Transverse colon (tissue), 4 donors: ENCODE data around the gene TVP23A. TPM values are rescaled to one million over a fixed set of nuclear protein-coding genes. Genes with fewer than 3 reads are reported as not detected.

Experiments
- DNase-seq: peaks from one replicate; pipeline ENCODE4 v3.0.0-alpha.2; 2019
- H3K27ac ChIP-seq, 4 donors: fragments of 200-600 bp; sonication (generic); 2 replicates each; pipeline ENCODE4 v1.5.1; 2016 to 2018; ENCODE audit warnings: inconsistent platforms in 4 of 4
- H3K27me3 ChIP-seq: fragments of 200-600 bp; sonication (generic); 2 replicates; pipeline ENCODE4 v1.5.1; 2017; ENCODE audit warnings: inconsistent platforms
- H3K36me3 ChIP-seq, 4 donors: fragments of 200-600 bp; sonication (generic); 2 replicates each; pipeline ENCODE4 v1.5.1; 2017 to 2019; ENCODE audit warnings: inconsistent platforms in 4 of 4
- H3K4me1 ChIP-seq, 4 donors: fragments of 200-600 bp; sonication (generic); 2 replicates each; pipeline ENCODE4 v1.5.1; 2017 to 2020; ENCODE audit warnings: inconsistent platforms in 4 of 4
- H3K4me3 ChIP-seq, 4 donors: fragments of 200-600 bp; sonication (generic); 1 replicate in 1 of 4; 2 replicates in 3 of 4; pipeline versions ENCODE4 v1.5.1 to v1.6.1; 2017 to 2019; ENCODE audit warnings: inconsistent platforms in 4 of 4
- H3K9me3 ChIP-seq, 2 donors: fragments of 200-600 bp; sonication (generic); 2 replicates each; pipeline ENCODE4 v1.5.1; 2017 to 2019; ENCODE audit warnings: inconsistent platforms in 2 of 2
- EP300 ChIP-seq: sonication (generic); formaldehyde crosslinking; IDR thresholded peaks from one replicate; pipeline ENCODE4 v1.6.1; 2017; ENCODE audit warnings: antibody characterized with exemption, low read depth
- POLR2A ChIP-seq: fragments of 450-650 bp; IDR thresholded peaks from one replicate; pipeline ENCODE4 v1.6.1; 2016; ENCODE audit warnings: antibody characterized with exemption, mild to moderate bottlenecking, moderate library complexity
- POLR2AphosphoS5 ChIP-seq, 3 donors: sonication (generic); formaldehyde crosslinking; IDR thresholded peaks; one replicate each; pipeline ENCODE4 v1.6.1; 2016; ENCODE audit warnings: antibody characterized with exemption in 3 of 3
- WGBS, 2 donors: methylation state at CpG; one replicate each; pipeline ENCODE4 v1.1.5; 2018; ENCODE audit warnings: low coverage in 1 of 2; 5-methylcytosine and 5-hydroxymethylcytosine counted together
- in situ Hi-C, 4 donors: fragments of 200-750 bp; cut with MboI; loops; one replicate each; pipeline versions ENCODE4 v1.15.0 to v1.15.1; 2017; ENCODE audit warnings: low sequenced_read_pairs in 3 of 4, low pct_ligation_motif_present in 1 of 4, low pct_unique_long_range_greater_than_20kb in 1 of 4
- intact Hi-C: fragments of 100-400 bp; cut with DNase I; formaldehyde crosslinking; loops from one replicate; pipeline ENCODE4 v1.15.1; 2023; ENCODE audit warnings: low total_unique reads
- total RNA-seq, 4 donors: library from RNA; depleted of rRNA; stranded (reverse); fragments of >200 nt; gene quantifications; one replicate each; pipeline ENCODE4 v1.1.0, GENCODE V29; 2016
- TF ChIP-seq, protein P1 (sequence below), 5 experiments: fragments of 200-600 bp in 3 of 5; fragments of 450-650 bp in 2 of 5; sonication (generic) in 3 of 5; IDR thresholded peaks; 1 replicate in 2 of 5; 2 replicates in 3 of 5; pipeline ENCODE4 v1.5.1; 2016 to 2017; ENCODE audit warnings: antibody characterized with exemption in 5 of 5, inconsistent platforms in 3 of 5, mild to moderate bottlenecking in 2 of 5, moderate library complexity in 1 of 5

The TVP23A gene
- total RNA-seq, 4 donors from 2014 or later, result 0.14 to 0.16 TPM; not detected in 2

DNA sequence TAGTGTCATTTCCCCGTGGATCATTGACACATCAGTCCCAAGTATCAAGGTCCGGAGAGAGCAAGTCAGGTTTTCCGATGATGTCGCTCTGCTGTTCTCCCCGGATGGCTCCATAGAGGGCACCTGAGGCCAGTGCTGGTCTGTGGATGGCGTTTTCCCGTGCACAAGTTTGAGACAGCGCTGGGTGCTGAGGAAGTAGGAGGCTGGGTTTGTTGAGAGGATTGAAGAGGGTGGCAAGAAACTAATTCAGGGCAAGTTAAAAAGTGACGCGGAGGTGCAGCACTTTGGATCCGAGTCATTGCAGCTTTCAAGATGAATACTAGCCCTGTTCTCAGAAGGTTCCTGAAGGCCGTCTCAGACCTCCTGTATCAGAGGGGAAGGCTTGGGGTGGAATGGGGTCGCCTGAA, 67.3 kb downstream of the TVP23A start:
- Histone ChIP-seq H3K9me3 (no peaks in the 10 kb centered on the region), H3K27me3 (no peaks in the 10 kb centered on the region), H3K4me3 (no peak overlapping the region), H3K4me1 (peaks cover 0 to 7% (median 0%) of the 10 kb centered on the region in 4 donors), H3K36me3 (peaks cover 0 to 17% (median 5%) of the 10 kb centered on the region in 4 donors), H3K27ac (no peak overlapping the region)
- in situ Hi-C loops (loop anchor here in 3 of 4 donors (10.0 to 25.0 kb wide), 3 partner anchors 111 to 164 kb away; no protein-coding TSS in a partner anchor), intact Hi-C loops (no loop called here)
- DNase-seq, result no peak
- WGBS, 2 donors, result 77 to 87% methylated on average over 5 to 13 of the region's 13 CpGs
- TF ChIP-seq EP300 (no peak), POLR2A (no peak), POLR2AphosphoS5 (IDR thresholded peaks at IDR 0.05) (no peak)
- TF ChIP-seq, protein P1, sequence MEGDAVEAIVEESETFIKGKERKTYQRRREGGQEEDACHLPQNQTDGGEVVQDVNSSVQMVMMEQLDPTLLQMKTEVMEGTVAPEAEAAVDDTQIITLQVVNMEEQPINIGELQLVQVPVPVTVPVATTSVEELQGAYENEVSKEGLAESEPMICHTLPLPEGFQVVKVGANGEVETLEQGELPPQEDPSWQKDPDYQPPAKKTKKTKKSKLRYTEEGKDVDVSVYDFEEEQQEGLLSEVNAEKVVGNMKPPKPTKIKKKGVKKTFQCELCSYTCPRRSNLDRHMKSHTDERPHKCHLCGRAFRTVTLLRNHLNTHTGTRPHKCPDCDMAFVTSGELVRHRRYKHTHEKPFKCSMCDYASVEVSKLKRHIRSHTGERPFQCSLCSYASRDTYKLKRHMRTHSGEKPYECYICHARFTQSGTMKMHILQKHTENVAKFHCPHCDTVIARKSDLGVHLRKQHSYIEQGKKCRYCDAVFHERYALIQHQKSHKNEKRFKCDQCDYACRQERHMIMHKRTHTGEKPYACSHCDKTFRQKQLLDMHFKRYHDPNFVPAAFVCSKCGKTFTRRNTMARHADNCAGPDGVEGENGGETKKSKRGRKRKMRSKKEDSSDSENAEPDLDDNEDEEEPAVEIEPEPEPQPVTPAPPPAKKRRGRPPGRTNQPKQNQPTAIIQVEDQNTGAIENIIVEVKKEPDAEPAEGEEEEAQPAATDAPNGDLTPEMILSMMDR (IDR thresholded peaks at IDR 0.05), result no peak

DNA sequence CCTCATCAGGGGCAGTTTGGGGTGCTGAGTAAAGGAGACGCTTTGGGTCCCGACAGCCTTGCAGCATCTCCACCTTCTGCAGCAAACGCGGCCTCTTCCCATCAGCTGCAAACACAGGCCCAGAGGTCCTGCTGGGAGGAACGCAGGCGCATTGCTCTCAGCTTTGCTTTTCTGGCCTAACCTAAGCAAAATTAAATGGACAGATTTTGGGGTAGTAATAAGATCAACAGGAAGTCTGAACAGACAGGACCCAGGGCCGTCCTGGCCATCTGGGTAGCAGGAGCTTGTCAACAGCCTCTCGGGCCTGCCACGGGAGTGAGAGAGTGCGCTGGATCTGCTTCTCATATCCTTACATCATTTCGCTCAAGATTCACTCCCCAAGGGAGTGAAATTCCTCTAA, 67.8 kb downstream of the TVP23A start:
- Histone ChIP-seq H3K27ac (peak overlapping the region in 2 of 4 donors; percentile 1 to 12), H3K4me3 (no peak overlapping the region), H3K36me3 (peaks cover 0 to 17% (median 4%) of the 10 kb centered on the region in 4 donors), H3K9me3 (no peaks in the 10 kb centered on the region), H3K27me3 (no peaks in the 10 kb centered on the region), H3K4me1 (peaks cover 0 to 8% (median 0%) of the 10 kb centered on the region in 4 donors)
- in situ Hi-C loops (loop anchor here in 3 of 4 donors (10.0 to 25.0 kb wide), 3 partner anchors 112 to 164 kb away; no protein-coding TSS in a partner anchor), intact Hi-C loops (no loop called here)
- TF ChIP-seq, protein P1 (IDR thresholded peaks at IDR 0.05), result no peak
- TF ChIP-seq EP300 (no peak), POLR2AphosphoS5 (IDR thresholded peaks at IDR 0.05) (no peak), POLR2A (no peak)
- DNase-seq, result no peak
- WGBS, 2 donors, result 79% methylated on average over 11 of the region's 11 CpGs; no CpG with 5 or more reads in 1 of the 2 donors

DNA sequence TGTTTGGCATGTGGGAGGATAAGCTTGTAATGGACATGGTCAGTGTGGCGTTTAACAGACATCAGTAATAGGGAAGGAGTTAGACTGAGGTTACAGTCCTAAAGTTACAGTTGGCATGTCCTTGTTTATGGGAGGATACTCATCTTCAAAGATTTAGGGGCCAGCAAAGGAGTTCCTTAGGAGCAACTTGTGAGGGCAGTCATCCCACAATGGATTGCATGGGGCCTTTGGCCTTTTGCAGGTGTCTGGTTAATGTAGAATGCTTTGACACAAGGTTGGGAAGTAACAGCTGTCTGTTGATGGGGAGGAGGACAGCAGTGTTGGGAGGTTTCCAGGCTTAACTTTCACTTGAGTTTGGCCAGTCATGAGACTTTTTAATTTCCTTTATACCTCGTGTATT, 72.8 kb downstream of the TVP23A start:
- in situ Hi-C loops, result loop anchor here in 3 of 4 donors (10.0 to 25.0 kb wide), 4 partner anchors 179 to 1609 kb away; no protein-coding TSS in a partner anchor
- H3K27ac ChIP-seq, result peak overlapping the region in 2 of 4 donors; percentile 91 to 98
- H3K9me3 ChIP-seq, result no peaks in the 10 kb centered on the region
- 50 to 60% methylated on average over 2 of the region's 2 CpGs for WGBS, 2 donors
- H3K4me1 ChIP-seq, result peaks cover 5 to 28% (median 15%) of the 10 kb centered on the region in 4 donors
- TF ChIP-seq POLR2A, result no peak
- no peak for TF ChIP-seq POLR2AphosphoS5 (IDR thresholded peaks at IDR 0.05)
- TF ChIP-seq, protein P1 (IDR thresholded peaks at IDR 0.05), result no peak
- no peak for TF ChIP-seq EP300
- H3K4me3 ChIP-seq, result no peak overlapping the region
- DNase-seq, result no peak
- intact Hi-C loops, result loop anchor here (10.0 kb wide), 1 partner anchor 169 kb away; no protein-coding TSS in a partner anchor
- no peaks in the 10 kb centered on the region for H3K27me3 ChIP-seq
- H3K36me3 ChIP-seq, result peaks cover 0 to 17% (median 4%) of the 10 kb centered on the region in 4 donors

DNA sequence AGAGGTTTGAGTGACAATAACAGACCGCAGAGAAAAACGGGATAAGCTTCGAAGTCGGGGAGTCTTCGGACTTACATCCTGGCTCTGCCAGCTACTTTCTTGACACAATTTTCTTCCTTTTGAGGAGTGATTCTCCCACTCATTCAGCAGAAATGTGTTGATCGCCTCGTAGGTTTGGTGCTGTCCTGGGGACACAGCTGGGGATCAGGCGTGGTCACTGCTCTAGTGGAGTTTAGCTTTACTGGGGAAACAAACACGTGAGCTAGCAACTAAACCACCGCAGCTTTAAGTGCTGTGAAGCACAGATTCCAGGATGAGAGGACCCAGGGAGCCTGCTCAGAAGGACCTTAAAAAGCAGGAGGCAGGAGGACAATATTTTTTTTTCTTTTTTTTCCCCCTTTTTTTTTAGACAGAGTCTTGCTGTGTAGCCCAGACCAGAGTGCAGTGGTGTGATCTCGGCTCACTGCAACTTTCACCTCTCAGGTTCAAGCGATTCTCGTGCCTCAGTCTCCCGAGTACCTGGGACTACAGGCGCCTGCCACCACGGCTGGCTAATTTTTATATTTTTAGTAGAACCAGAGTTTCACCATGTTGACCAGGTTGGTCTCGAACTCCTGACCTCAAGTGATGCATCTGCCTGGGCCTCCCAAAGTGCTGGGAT, 74.1 kb downstream of the TVP23A start:
- peak overlapping the region in 3 of 4 donors; percentile 49 to 61 (median 54) for H3K4me3 ChIP-seq
- no peaks in the 10 kb centered on the region for H3K27me3 ChIP-seq
- H3K36me3 ChIP-seq, result peaks cover 0 to 9% (median 4%) of the 10 kb centered on the region in 4 donors
- in situ Hi-C loops, result loop anchor here in 3 of 4 donors (10.0 to 25.0 kb wide), 4 partner anchors 180 to 1607 kb away; no protein-coding TSS in a partner anchor
- H3K9me3 ChIP-seq, result no peaks in the 10 kb centered on the region
- TF ChIP-seq, protein P1 (IDR thresholded peaks at IDR 0.05), result no peak
- TF ChIP-seq POLR2A, result no peak
- no peak for TF ChIP-seq EP300
- TF ChIP-seq POLR2AphosphoS5 (IDR thresholded peaks at IDR 0.05), result no peak
- peaks cover 5 to 21% (median 15%) of the 10 kb centered on the region in 4 donors for H3K4me1 ChIP-seq
- H3K27ac ChIP-seq, result peak overlapping the region; percentile 88 to 98 (median 92)
- no peak for DNase-seq
- 10 to 40% methylated on average over 3 to 17 of the region's 17 CpGs for WGBS, 2 donors
- intact Hi-C loops, result loop anchor here (10.0 kb wide), 1 partner anchor 170 kb away; no protein-coding TSS in a partner anchor
